GM19468 (cell line): ENCODE measurements around the gene TFCP2L1.
"Not testable (repeated sequence)": the region's sequence is repeated elsewhere in the genome, so short reads cannot be mapped to it uniquely, and the experiment has no call there.

ENCODE experiments used
- ATAC-seq: cut with Tn5 transposase; IDR thresholded peaks from one replicate; pipeline ENCODE4 v1.9.1; 2021; ENCODE audit warnings: mild to moderate bottlenecking, moderate library complexity, moderate number of reproducible peaks; ENCODE audit not compliant: unreplicated experiment; ENCODE audit errors: extremely low read depth

Gene TFCP2L1

GRCh38 chr2:121273116-121273515, 11.9 kb downstream of the TFCP2L1 start:
- no peak for ATAC-seq

- no peak for ATAC-seq
These were observed 12.4 kb downstream of the TFCP2L1 start for GRCh38 chr2:121272596-121272995.

- not testable (repeated sequence) for ATAC-seq
These were observed 15.6 kb downstream of the TFCP2L1 start for GRCh38 chr2:121269436-121269835.

GRCh38 chr2:121266543-121267106, 18.4 kb downstream of the TFCP2L1 start:
- no peak for ATAC-seq

GRCh38 chr2:121263996-121264715, 20.8 kb downstream of the TFCP2L1 start:
- no peak for ATAC-seq

- no peak for ATAC-seq
These were observed 24.4 kb downstream of the TFCP2L1 start for GRCh38 chr2:121260370-121261154.

- no peak for ATAC-seq
These were observed 27.0 kb downstream of the TFCP2L1 start for GRCh38 chr2:121258051-121258450.

- no peak for ATAC-seq
These were observed 27.5 kb downstream of the TFCP2L1 start for GRCh38 chr2:121257480-121257840.

- no peak for ATAC-seq
These were observed 28.1 kb downstream of the TFCP2L1 start for GRCh38 chr2:121256720-121257479.

- ATAC-seq = no peak
These were observed 29.6 kb downstream of the TFCP2L1 start for GRCh38 chr2:121255358-121255757.

GRCh38 chr2:121254748-121255147, 30.3 kb downstream of the TFCP2L1 start:
- ATAC-seq = no peak

- ATAC-seq = no peak
These were observed 31.2 kb downstream of the TFCP2L1 start for GRCh38 chr2:121253674-121254240.

GRCh38 chr2:121253021-121253673, 31.9 kb downstream of the TFCP2L1 start:
- ATAC-seq = no peak

GRCh38 chr2:121251497-121251896, 33.5 kb downstream of the TFCP2L1 start:
- ATAC-seq = no peak

- ATAC-seq = no peak
These were observed 36.1 kb downstream of the TFCP2L1 start for GRCh38 chr2:121248766-121249343.

GRCh38 chr2:121247971-121248370, 37.0 kb downstream of the TFCP2L1 start:
- no peak for ATAC-seq

- no peak for ATAC-seq
These were observed 37.5 kb downstream of the TFCP2L1 start for GRCh38 chr2:121247534-121247933.

GRCh38 chr2:121246704-121247255, 38.2 kb downstream of the TFCP2L1 start:
- ATAC-seq = no peak

GRCh38 chr2:121245913-121246312, 39.1 kb downstream of the TFCP2L1 start:
- no peak for ATAC-seq
